Activated CD8-positive, alpha-beta T cell treated with anti-CD3 and anti-CD28 coated beads, Interleukin-2, amount 10 ng/mL, durations not matched to agents 7 days and 5 days (primary cell): Measurements from ENCODE around the gene KLHL26. TPM values are rescaled to one million over a fixed set of nuclear protein-coding genes. Genes with fewer than 3 reads are reported as not detected.

ENCODE experiments used
- ATAC-seq: fragments of 150-1000 bp; cut with Tn5 transposase; one replicate; pipeline ENCODE4 v1.10.0; 2021; ENCODE audit warnings: moderate library complexity
- CTCF ChIA-PET: fragments of 350-600 bp; sonication (Branson Sonifier 250); formaldehyde crosslinking; loops from one replicate; lab custom pipeline; 2021; ENCODE audit warnings: antibody characterized with exemption; lab: Charles Lee
- POLR2A ChIA-PET: fragments of 350-600 bp; sonication (Branson Sonifier 250); formaldehyde crosslinking; loops from one replicate; lab custom pipeline; 2021; ENCODE audit warnings: antibody characterized with exemption; lab: Charles Lee
- DNase-seq: peaks from one replicate; pipeline ENCODE4 v3.0.0-alpha.2; 2020
- H3K27ac Mint-ChIP-seq: one replicate; pipeline ENCODE4 v1.8.0; 2021; ENCODE audit warnings: mild to moderate bottlenecking, mixed read lengths
- H3K27me3 Mint-ChIP-seq: one replicate; pipeline ENCODE4 v1.8.0; 2021; ENCODE audit warnings: low read depth, mixed read lengths
- H3K36me3 Mint-ChIP-seq: one replicate; pipeline ENCODE4 v1.8.0; 2021; ENCODE audit warnings: low read depth, mixed read lengths
- H3K4me1 Mint-ChIP-seq: one replicate; pipeline ENCODE4 v1.8.0; 2021; ENCODE audit warnings: low read depth, mixed read lengths
- H3K4me3 Mint-ChIP-seq: one replicate; pipeline ENCODE4 v1.8.0; 2021; ENCODE audit warnings: mild to moderate bottlenecking, mixed read lengths
- H3K9me3 Mint-ChIP-seq: one replicate; pipeline ENCODE4 v1.8.0; 2022; ENCODE audit warnings: mixed read lengths; ENCODE audit not compliant: insufficient read depth
- total RNA-seq, 2 experiments: library from RNA; stranded (reverse); gene quantifications; one replicate each; pipeline ENCODE4 v1.2.3, GENCODE V29; 2021

KLHL26 gene
- total RNA-seq, 2 experiments from 2014 or later, result 13.2 to 13.4 TPM

DNA sequence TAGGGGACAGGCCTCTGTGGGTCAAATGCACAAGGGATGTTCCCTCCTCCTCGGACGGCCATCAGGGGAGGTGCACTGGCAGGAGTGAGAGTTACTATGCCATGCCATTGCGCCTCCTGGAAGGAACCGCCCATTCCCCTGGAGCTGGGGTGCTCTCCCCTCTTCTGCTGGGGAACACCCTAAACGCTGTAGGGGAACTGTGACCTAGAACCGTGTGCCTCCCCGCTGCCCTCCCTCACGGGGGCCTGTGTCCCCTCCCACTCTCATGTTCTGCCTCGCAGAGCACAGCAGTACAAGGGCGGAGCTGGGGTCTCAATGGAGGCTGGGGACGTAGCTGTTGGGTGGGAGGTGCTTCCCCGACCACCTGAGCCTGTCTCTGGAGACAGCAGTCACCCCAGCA, 29.5 kb downstream of the KLHL26 start:
- no peak for ATAC-seq
- H3K4me3 Mint-ChIP-seq, result no peak overlapping the region
- peaks cover 12% of the 10 kb centered on the region for H3K36me3 Mint-ChIP-seq
- DNase-seq, result no peak
- peaks cover 15% of the 10 kb centered on the region for H3K4me1 Mint-ChIP-seq
- H3K27me3 Mint-ChIP-seq, result no peaks in the 10 kb centered on the region
- H3K27ac Mint-ChIP-seq, result no peak overlapping the region
- POLR2A ChIA-PET, result no interaction called here
- CTCF ChIA-PET, result no interaction called here
- H3K9me3 Mint-ChIP-seq, result no peaks in the 10 kb centered on the region

DNA sequence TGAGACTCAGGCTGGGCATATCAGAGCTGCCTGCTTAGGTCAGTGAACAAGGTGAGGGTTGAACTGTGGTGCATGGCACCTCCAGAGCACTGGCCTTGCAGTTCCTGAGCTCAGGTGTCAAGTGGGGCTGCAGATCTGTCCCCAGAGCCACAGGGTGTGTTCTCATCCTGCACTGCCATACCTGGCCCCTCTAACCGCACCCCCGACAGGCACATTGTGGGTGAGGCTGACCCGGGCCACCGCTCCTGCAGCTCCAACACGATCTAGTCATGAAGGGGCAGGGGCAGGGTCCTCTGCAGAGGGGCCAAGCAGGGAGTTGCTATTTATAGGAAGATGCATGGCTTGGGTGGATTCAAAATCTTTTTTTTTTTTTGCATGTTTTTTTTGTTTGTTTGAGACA, 30.0 kb downstream of the KLHL26 start:
- H3K4me1 Mint-ChIP-seq, result peaks cover 13% of the 10 kb centered on the region
- H3K36me3 Mint-ChIP-seq, result peaks cover 12% of the 10 kb centered on the region
- H3K9me3 Mint-ChIP-seq, result no peaks in the 10 kb centered on the region
- ChIA-PET CTCF (no interaction called here), POLR2A (no interaction called here)
- H3K4me3 Mint-ChIP-seq, result no peak overlapping the region
- ATAC-seq, result no peak
- no peaks in the 10 kb centered on the region for H3K27me3 Mint-ChIP-seq
- no peak overlapping the region for H3K27ac Mint-ChIP-seq
- DNase-seq, result no peak

DNA sequence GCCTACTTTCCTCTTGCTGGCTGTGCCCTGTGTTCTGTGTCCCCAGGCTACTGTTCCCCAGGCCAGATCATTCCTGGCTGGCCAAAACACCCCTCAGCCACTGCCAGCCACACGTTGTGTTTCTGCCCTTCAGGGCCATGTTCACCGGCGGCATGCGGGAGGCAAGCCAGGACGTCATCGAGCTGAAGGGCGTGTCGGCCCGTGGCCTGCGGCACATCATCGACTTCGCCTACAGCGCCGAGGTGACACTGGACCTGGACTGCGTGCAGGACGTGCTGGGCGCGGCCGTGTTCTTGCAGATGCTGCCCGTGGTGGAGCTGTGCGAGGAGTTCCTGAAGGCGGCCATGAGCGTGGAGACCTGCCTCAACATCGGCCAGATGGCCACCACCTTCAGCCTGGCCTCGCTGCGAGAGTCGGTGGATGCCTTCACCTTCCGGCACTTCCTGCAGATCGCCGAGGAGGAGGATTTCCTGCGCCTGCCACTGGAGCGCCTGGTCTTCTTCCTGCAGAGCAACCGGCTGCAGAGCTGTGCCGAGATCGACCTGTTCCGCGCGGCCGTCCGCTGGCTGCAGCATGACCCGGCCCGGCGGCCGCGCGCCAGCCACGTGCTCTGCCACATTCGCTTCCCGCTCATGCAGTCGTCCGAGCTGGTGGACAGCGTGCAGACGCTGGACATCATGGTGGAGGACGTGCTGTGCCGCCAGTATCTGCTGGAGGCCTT, 30.9 kb downstream of the KLHL26 start:
- Mint-ChIP-seq H3K4me3 (no peak overlapping the region), H3K4me1 (peaks cover 13% of the 10 kb centered on the region), H3K36me3 (peaks cover 12% of the 10 kb centered on the region), H3K27me3 (no peaks in the 10 kb centered on the region), H3K27ac (no peak overlapping the region), H3K9me3 (no peaks in the 10 kb centered on the region)
- DNase-seq (no peak), ATAC-seq (no peak)
- ChIA-PET CTCF (no interaction called here), POLR2A (no interaction called here)

DNA sequence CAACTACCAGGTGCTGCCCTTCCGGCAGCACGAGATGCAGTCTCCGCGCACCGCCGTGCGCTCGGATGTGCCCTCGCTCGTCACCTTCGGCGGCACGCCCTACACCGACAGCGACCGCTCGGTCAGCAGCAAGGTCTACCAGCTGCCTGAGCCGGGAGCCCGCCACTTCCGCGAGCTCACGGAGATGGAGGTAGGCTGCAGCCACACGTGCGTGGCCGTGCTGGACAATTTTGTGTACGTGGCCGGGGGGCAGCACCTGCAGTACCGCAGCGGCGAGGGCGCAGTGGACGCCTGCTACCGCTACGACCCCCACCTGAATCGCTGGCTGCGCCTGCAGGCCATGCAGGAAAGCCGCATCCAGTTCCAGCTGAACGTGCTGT, 31.4 kb downstream of the KLHL26 start:
- H3K27me3 Mint-ChIP-seq, result no peaks in the 10 kb centered on the region
- H3K36me3 Mint-ChIP-seq, result peaks cover 12% of the 10 kb centered on the region
- ATAC-seq, result no peak
- DNase-seq, result no peak
- no peak overlapping the region for H3K27ac Mint-ChIP-seq
- H3K4me1 Mint-ChIP-seq, result peaks cover 11% of the 10 kb centered on the region
- POLR2A ChIA-PET, result no interaction called here
- H3K4me3 Mint-ChIP-seq, result no peak overlapping the region
- no peaks in the 10 kb centered on the region for H3K9me3 Mint-ChIP-seq
- CTCF ChIA-PET, result no interaction called here

DNA sequence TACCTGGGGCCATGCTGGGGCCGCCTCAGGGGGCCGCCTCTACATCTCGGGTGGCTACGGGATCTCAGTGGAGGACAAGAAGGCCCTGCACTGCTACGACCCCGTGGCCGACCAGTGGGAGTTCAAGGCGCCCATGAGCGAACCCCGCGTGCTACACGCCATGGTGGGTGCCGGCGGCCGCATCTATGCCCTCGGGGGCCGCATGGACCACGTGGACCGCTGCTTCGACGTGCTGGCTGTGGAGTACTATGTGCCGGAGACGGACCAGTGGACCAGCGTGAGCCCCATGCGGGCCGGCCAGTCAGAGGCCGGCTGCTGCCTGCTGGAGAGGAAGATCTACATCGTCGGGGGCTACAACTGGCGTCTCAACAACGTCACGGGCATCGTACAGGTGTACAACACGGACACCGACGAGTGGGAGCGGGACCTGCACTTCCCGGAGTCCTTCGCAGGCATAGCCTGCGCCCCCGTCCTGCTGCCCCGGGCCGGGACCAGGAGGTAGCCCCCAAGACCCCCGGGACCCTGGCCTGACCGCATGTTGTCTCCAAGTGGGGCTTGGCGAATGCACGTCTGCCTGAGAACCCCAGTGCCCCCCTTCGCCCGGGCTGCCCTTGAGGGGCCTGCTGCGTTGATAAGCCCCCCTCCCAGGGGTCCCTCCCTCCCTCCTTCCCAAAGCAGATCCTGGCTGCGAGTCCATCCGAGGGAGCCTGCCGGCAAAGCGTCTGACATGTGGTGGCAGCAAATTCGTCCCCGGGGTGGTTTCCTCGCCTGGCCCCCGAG, 32.1 kb downstream of the KLHL26 start:
- ChIA-PET CTCF (no interaction called here), POLR2A (interaction anchor here (0.6 kb wide), 1 partner anchor 198 kb away, joined by 6 read pairs; no protein-coding TSS in a partner anchor)
- ATAC-seq, result no peak
- DNase-seq, result no peak
- no peaks in the 10 kb centered on the region for H3K27me3 Mint-ChIP-seq
- H3K4me1 Mint-ChIP-seq, result peaks cover 4% of the 10 kb centered on the region
- peaks cover 12% of the 10 kb centered on the region for H3K36me3 Mint-ChIP-seq
- H3K27ac Mint-ChIP-seq, result no peak overlapping the region
- H3K9me3 Mint-ChIP-seq, result no peaks in the 10 kb centered on the region
- no peak overlapping the region for H3K4me3 Mint-ChIP-seq

DNA sequence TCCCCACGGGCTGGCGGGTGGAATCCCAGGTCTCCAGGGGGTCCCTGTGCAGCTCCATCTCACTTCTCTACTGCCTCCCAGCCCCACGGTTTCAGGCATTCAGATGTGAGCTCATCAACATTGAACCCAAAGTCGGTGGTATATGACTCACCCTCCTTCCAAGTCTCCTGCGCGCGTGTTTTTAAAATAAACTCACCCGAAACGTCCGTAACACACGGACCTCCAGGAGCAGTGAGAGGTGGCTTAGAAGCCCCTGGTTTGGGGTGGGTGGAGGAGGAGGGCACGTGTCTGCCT, 32.6 kb downstream of the KLHL26 start:
- H3K27me3 Mint-ChIP-seq, result no peaks in the 10 kb centered on the region
- no peak overlapping the region for H3K27ac Mint-ChIP-seq
- ChIA-PET CTCF (no interaction called here), POLR2A (interaction anchor here (0.6 kb wide), 1 partner anchor 198 kb away, joined by 6 read pairs; no protein-coding TSS in a partner anchor)
- ATAC-seq (no peak), DNase-seq (no peak)
- no peaks in the 10 kb centered on the region for H3K9me3 Mint-ChIP-seq
- H3K36me3 Mint-ChIP-seq, result peaks cover 12% of the 10 kb centered on the region
- no peaks in the 10 kb centered on the region for H3K4me1 Mint-ChIP-seq
- no peak overlapping the region for H3K4me3 Mint-ChIP-seq

DNA sequence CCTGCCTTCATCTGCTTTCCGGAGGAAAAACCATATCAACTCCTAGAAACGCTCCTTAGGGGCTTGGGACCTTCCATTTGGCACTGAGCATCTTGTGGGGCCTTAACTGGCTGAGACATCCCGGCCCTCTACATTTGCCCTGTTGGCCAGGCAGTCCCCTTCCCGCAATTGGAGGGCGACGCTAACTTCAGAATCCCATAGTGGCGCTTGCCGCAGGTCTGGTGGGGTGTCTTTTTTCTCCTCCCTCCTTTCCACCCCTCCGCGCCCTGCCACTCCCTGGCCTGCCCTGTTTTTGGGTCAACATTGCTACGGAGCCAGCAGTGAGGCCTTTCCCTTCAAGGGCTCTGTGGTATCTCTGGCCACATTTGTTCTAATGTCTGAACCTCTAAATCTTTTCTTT, 33.1 kb downstream of the KLHL26 start:
- Mint-ChIP-seq H3K4me3 (no peak overlapping the region), H3K4me1 (no peaks in the 10 kb centered on the region), H3K27me3 (no peaks in the 10 kb centered on the region), H3K27ac (no peak overlapping the region), H3K9me3 (no peaks in the 10 kb centered on the region), H3K36me3 (peaks cover 12% of the 10 kb centered on the region)
- ChIA-PET POLR2A (no interaction called here), CTCF (no interaction called here)
- ATAC-seq, result no peak
- DNase-seq, result no peak

DNA sequence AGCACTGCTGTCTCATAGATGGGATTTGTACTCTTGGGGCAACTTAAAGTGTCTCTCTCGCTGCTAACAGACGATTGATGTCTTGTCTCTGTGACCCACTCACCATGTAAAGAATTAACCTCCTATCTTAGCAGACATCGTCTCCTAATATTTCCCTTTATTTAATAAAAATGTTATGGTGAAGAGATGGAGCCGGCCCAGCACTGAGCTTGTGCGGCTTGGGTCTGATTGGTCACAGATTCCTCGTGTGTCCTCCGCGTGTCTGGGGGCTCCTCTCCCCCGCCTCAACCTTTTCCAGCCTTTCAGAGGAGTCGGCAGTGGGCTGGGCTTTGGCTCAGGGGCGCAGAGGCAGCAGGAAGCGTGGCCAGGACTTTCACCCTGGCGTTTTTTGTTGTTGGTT, 33.5 kb downstream of the KLHL26 start:
- H3K9me3 Mint-ChIP-seq, result no peaks in the 10 kb centered on the region
- ChIA-PET POLR2A (no interaction called here), CTCF (no interaction called here)
- no peak overlapping the region for H3K4me3 Mint-ChIP-seq
- peaks cover 12% of the 10 kb centered on the region for H3K36me3 Mint-ChIP-seq
- H3K27me3 Mint-ChIP-seq, result no peaks in the 10 kb centered on the region
- DNase-seq (no peak), ATAC-seq (no peak)
- H3K27ac Mint-ChIP-seq, result no peak overlapping the region
- no peaks in the 10 kb centered on the region for H3K4me1 Mint-ChIP-seq

DNA sequence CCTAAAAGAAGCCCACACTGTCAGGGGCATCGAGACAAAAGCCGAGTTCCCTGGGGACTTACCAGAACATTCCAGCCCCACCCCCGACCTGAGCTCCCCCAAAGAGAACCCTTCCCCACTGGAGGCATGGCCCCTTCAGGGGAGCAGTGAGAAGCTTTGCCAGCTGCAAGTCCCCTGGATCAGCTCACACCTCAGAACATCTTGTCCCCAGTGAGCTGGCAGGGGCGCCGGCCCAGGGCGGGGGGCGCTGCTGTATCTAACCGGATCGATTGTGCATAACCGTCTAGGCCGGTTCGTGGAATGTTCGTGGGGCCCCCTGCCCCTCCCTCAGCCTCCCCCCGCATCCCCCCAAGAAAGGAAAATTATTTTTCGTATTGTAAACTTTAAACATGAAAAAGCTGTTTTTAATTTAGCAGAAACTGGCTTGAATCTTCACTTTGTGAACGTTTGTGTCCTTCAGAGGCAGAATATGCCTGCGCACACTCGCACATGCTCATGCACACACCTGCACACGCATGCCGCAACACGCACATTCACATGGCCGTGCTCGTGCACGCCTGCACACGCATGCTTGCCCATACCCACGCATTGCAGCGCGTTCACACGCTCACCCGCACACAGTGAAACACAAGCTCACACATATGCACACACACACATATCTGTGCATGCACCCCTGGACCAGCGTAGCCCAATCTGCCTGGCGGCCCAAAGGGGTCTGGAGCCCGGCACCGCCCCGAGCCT, 34.6 kb downstream of the KLHL26 start:
- DNase-seq (no peak), ATAC-seq (no peak)
- Mint-ChIP-seq H3K9me3 (no peaks in the 10 kb centered on the region), H3K27me3 (no peaks in the 10 kb centered on the region), H3K4me1 (no peaks in the 10 kb centered on the region), H3K27ac (no peak overlapping the region), H3K4me3 (no peak overlapping the region), H3K36me3 (peaks cover 12% of the 10 kb centered on the region)
- CTCF ChIA-PET, result interaction anchor here (1.2 kb wide), 1 partner anchor 78 kb away, joined by 5 read pairs; no protein-coding TSS in a partner anchor
- POLR2A ChIA-PET, result no interaction called here

DNA sequence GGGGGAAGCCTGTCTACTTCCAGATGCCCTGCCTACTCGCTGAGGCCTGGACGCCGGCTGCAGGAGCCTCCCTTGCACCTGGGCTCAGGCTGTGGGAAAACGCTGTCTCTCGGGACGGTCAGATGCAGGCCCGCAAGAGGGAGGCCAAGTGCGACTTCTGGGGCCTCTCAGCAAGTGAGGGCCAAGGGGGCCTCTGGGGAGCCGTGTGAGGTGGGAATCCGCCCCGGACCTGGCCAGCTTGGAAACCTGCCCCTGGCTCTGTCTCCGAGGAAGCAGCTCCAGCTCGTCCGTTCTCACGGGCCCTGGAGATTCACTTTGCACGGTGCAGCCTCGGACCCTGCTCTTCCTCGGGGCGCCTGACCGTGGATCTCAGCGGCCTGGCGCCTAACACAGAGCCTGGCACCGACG, 35.2 kb downstream of the KLHL26 start:
- ATAC-seq (no peak), DNase-seq (no peak)
- CTCF ChIA-PET, result interaction anchor here (1.2 kb wide), 1 partner anchor 79 kb away, joined by 5 read pairs; no protein-coding TSS in a partner anchor
- H3K27me3 Mint-ChIP-seq, result no peaks in the 10 kb centered on the region
- H3K27ac Mint-ChIP-seq, result no peak overlapping the region
- no peak overlapping the region for H3K4me3 Mint-ChIP-seq
- POLR2A ChIA-PET, result interaction anchor here (0.9 kb wide), 1 partner anchor 100 kb away, joined by 3 read pairs; no protein-coding TSS in a partner anchor
- peaks cover 12% of the 10 kb centered on the region for H3K36me3 Mint-ChIP-seq
- H3K9me3 Mint-ChIP-seq, result no peaks in the 10 kb centered on the region
- no peaks in the 10 kb centered on the region for H3K4me1 Mint-ChIP-seq

DNA sequence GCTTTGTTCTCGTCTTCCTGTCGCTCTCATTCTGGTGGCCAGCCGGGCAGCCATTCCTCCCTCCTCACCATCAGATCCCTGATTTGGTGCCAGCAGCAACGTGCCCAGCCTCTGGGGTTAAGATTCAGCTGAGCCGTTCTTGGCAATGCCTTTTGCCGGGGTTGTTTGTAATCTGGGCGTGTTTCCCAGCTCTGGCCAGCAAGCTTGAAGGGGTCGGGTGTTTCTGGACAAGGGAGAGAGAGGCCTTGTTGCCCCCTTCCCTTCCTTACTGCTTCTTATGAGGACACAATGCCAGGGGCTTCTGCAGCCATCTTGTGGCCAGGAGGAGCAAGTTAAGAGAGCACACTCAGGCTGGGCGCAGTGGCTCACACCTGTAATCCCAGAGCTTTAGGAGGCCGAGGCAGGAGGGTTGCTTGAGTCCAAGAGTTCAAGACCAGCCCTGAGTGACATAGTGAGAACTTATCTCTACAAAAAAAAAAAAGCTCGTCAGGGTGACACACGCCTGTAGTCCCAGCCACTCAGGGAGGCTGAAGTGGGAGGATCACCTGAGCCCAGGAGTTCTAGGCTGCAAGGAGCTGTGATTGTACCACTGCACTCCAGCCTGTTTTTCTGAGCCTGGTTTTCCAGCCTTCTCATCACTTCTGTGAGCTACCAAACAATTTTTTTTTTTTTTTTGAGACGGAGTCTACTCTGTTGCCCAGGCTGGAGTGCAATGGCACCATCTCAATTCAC, 35.9 kb downstream of the KLHL26 start:
- Mint-ChIP-seq H3K4me1 (no peaks in the 10 kb centered on the region), H3K4me3 (no peak overlapping the region), H3K27me3 (no peaks in the 10 kb centered on the region), H3K36me3 (peaks cover 7% of the 10 kb centered on the region), H3K9me3 (no peaks in the 10 kb centered on the region), H3K27ac (no peak overlapping the region)
- DNase-seq, result no peak
- ChIA-PET CTCF (interaction anchor here (0.6 to 1.2 kb wide), 4 partner anchors 79 to 225 kb away, joined by 3 to 5 read pairs (median 4); no protein-coding TSS in a partner anchor), POLR2A (interaction anchor here (0.7 to 0.9 kb wide), 2 partner anchors 100 to 286 kb away, joined by 3 read pairs; no protein-coding TSS in a partner anchor)
- no peak for ATAC-seq
